Subcutaneous abdominal adipose tissue (tissue), 5 donors: ENCODE results near the gene LPIN1.
"Not testable (repeated sequence)": the region's sequence is repeated elsewhere in the genome, so short reads cannot be mapped to it uniquely, and the experiment has no call there.

Experiments used
- H3K27ac ChIP-seq: one replicate; pipeline ENCODE4 v1.7.0; 2013; ENCODE audit warnings: low read depth, mild to moderate bottlenecking, inconsistent platforms, low read length, moderate library complexity
- H3K27me3 ChIP-seq, 5 donors: one replicate each; pipeline ENCODE4 v1.7.0; 2013; ENCODE audit warnings: low read length in 5 of 5, inconsistent platforms in 1 of 5; ENCODE audit not compliant: control insufficient read depth in 5 of 5, insufficient read depth in 4 of 5
- H3K36me3 ChIP-seq, 5 donors: one replicate each; pipeline ENCODE4 v1.7.0; 2013; ENCODE audit warnings: low read length in 5 of 5; ENCODE audit not compliant: control insufficient read depth in 5 of 5, insufficient read depth in 5 of 5
- H3K4me1 ChIP-seq, 5 donors: one replicate each; pipeline ENCODE4 v1.7.0; 2013; ENCODE audit warnings: low read length in 5 of 5, mild to moderate bottlenecking in 3 of 5, moderate library complexity in 1 of 5; ENCODE audit not compliant: control insufficient read depth in 5 of 5, insufficient read depth in 5 of 5
- H3K4me3 ChIP-seq, 5 donors: one replicate each; pipeline ENCODE4 v1.7.0; 2013; ENCODE audit warnings: low read length in 5 of 5, low read depth in 1 of 5
- H3K9ac ChIP-seq, 5 donors: one replicate each; pipeline ENCODE4 v1.7.0; 2013; ENCODE audit warnings: low read length in 5 of 5, mild to moderate bottlenecking in 4 of 5, moderate library complexity in 3 of 5
- H3K9me3 ChIP-seq, 5 donors: one replicate each; pipeline ENCODE4 v1.7.0; 2013; ENCODE audit warnings: low read length in 5 of 5; ENCODE audit not compliant: control insufficient read depth in 5 of 5
- donor health status: healthy.
- donor health status: healthy.
- donor health status: healthy.
- donor health status: healthy.
- donor health status: healthy.

LPIN1 gene

GRCh38 chr2:11750422-11750821, 4.0 kb downstream of the LPIN1 start:
- H3K9ac ChIP-seq = no peak overlapping the region
- H3K4me1 ChIP-seq = peaks cover 7 to 69% (median 58%) of the 10 kb centered on the region in 5 donors
- H3K36me3 ChIP-seq = no peaks in the 10 kb centered on the region
- H3K27ac ChIP-seq = peak overlapping the region; percentile 85
- H3K4me3 ChIP-seq = no peak overlapping the region
- H3K9me3 ChIP-seq = no peaks in the 10 kb centered on the region
- no peaks in the 10 kb centered on the region for H3K27me3 ChIP-seq

GRCh38 chr2:11750917-11751316, 4.5 kb downstream of the LPIN1 start:
- no peaks in the 10 kb centered on the region for H3K27me3 ChIP-seq
- no peak overlapping the region for H3K27ac ChIP-seq
- no peak overlapping the region for H3K9ac ChIP-seq
- H3K9me3 ChIP-seq = no peaks in the 10 kb centered on the region
- no peak overlapping the region for H3K4me3 ChIP-seq
- no peaks in the 10 kb centered on the region for H3K36me3 ChIP-seq
- H3K4me1 ChIP-seq = peaks cover 7 to 64% (median 54%) of the 10 kb centered on the region in 5 donors

DNA sequence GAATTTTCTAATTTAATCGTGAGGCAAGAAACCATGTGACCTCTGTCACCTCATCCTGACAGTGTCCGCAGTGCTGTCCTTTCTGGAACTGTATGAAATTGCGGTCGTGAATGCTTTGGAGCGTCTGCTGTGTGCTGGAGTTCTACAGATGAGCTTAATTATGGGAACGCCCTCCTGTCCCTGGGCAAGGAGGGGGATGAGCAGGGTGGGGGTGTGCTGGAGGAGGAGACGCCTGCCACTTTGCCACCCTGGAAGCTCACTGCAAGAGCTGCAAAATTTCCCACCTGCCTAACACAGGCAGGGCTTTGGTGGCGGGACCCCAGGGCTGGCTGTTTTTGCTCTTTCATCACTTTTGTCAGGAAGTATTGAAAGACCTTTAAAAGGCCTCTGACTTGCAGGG, 6.5 kb downstream of the LPIN1 start:
- H3K27me3 ChIP-seq = no peaks in the 10 kb centered on the region
- no peak overlapping the region for H3K4me3 ChIP-seq
- peaks cover 4 to 49% (median 38%) of the 10 kb centered on the region in 5 donors for H3K4me1 ChIP-seq
- peak overlapping the region; percentile 48 for H3K27ac ChIP-seq
- peak overlapping the region in 1 of 5 donors; percentile 49 for H3K9ac ChIP-seq
- no peaks in the 10 kb centered on the region for H3K36me3 ChIP-seq
- no peaks in the 10 kb centered on the region for H3K9me3 ChIP-seq

DNA sequence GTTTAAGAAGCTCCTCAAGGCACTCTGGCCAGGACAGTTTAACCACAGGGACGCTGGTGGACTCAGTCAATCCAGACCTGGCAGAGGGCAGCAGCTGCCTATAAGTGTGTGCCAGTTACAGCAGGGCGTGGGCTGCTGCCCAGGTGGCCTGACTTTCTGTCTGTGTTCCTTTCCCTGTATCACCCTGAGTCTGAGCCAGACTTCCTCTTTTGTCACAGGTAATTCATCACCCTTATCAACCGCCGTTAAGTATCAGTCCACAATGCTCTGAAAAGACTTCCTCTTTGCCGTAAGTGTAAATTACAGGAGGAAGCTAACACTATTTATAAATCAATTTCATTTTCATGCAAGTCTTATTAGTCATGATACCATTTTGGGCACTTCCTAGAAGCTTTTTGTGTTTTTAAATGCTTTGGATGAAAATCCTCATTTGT, 7.0 kb downstream of the LPIN1 start:
- H3K36me3 ChIP-seq = no peaks in the 10 kb centered on the region
- no peaks in the 10 kb centered on the region for H3K27me3 ChIP-seq
- peak overlapping the region in 1 of 5 donors; percentile 53 for H3K9ac ChIP-seq
- H3K4me3 ChIP-seq = peak overlapping the region in 3 of 5 donors; percentile 32 to 38 (median 35)
- H3K27ac ChIP-seq = peak overlapping the region; percentile 48
- peaks cover 4 to 45% (median 33%) of the 10 kb centered on the region in 5 donors for H3K4me1 ChIP-seq
- H3K9me3 ChIP-seq = no peaks in the 10 kb centered on the region

DNA sequence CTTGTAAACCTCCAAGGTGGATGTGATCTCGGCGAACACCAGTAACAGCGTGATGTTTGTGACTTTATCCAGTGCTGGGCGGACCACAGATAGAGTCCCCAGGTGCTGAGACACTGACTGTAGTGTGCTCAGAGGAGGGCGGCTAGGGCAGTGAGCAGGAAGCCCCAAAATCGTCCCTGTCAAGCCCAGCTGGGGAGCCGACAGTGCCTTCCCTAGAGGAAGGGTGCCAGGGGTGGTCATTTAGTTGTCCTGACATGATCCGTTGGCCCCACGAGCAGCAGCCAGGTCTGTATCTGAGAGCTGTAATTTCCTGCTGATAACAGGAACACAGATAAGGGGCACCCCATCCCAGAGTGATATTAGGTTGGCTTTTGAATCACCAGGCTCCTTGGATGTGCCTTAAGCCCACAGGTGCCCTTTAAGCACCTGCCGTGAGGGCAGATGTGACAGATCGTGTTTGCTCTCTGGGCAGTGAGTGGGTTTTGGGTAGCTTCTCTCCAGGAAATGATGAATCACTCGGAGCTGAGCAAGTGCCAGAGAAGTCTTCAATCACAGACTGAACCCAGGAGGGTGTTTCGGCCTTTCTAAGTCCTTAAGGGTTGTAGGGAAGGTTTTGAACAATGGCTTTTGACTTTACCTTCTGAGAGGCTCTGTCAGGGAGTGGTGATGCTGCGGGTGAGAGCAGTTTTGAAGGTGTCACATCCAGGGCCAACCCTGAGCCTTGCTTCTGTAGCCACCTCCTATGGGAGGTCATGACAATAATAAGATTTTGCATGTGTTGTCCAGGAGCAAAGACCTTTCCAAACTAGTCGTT, 7.7 kb downstream of the LPIN1 start:
- Histone ChIP-seq H3K27ac (peak overlapping the region; percentile 48), H3K4me1 (peaks cover 4 to 43% (median 30%) of the 10 kb centered on the region in 5 donors), H3K4me3 (peak overlapping the region in 4 of 5 donors; percentile 25 to 38 (median 34)), H3K9ac (peak overlapping the region in 2 of 5 donors; percentile 44 to 53), H3K36me3 (no peaks in the 10 kb centered on the region), H3K27me3 (no peaks in the 10 kb centered on the region), H3K9me3 (no peaks in the 10 kb centered on the region)

DNA sequence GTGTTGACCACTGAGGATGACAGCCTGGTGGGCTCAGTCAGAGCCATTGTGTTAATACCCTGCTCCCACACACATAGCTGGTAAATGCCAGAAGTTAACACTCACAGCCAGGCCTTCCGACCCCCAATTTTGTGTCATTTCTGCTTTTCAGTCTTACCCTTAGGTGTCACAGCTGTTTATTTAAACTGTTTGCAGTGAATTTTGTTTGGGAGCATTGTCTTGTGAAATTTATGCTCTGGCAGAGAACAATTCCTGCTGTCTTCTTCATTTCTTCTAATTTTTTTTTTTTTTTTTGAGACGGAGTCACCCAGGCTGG, 8.2 kb downstream of the LPIN1 start:
- Histone ChIP-seq H3K4me3 (no peak overlapping the region), H3K9ac (no peak overlapping the region), H3K4me1 (peaks cover 4 to 37% (median 24%) of the 10 kb centered on the region in 5 donors), H3K27ac (peak overlapping the region; percentile 48), H3K36me3 (no peaks in the 10 kb centered on the region), H3K9me3 (no peaks in the 10 kb centered on the region), H3K27me3 (no peaks in the 10 kb centered on the region)

DNA sequence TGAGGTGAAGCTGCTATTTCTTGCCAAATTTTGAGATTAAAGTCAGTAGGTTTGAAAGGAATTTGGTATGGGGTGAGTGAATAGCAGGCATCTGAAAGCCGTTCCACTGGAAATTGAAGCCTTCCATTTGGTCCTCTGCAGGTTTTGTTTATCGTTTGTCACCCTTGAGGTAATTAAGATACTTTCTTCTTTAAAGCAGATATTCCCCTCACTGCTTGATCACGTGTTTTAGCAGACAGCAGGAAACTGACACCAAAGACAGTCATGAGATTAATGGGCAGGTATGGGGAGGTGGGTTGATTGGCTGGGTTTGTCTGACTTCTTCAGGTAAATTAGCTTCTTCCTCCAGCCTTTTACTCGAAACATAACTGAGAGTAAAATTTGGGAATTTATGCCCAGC, 10.7 kb downstream of the LPIN1 start:
- no peak overlapping the region for H3K27ac ChIP-seq
- H3K9me3 ChIP-seq = no peaks in the 10 kb centered on the region
- no peaks in the 10 kb centered on the region for H3K36me3 ChIP-seq
- H3K27me3 ChIP-seq = no peaks in the 10 kb centered on the region
- peaks cover 4 to 26% (median 20%) of the 10 kb centered on the region in 5 donors for H3K4me1 ChIP-seq
- no peak overlapping the region for H3K4me3 ChIP-seq
- H3K9ac ChIP-seq = no peak overlapping the region

DNA sequence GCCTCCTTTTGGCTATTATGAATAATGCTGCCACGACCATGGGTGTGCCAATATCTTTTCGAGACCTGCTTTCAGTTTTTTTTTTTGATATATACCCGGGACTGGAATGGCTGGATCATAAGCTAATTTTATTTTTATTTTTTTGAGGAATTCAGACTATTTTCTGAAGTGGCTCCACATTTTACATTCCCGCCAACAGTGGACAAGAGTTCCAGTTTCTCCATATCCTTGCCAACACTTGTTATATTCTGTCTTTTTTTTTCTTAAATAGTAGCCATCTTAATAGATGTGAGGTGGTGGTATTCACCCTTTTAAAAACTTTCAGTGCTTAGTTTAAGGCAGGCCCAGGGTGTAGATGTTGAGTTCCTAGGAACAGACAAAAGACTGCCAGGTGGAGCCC, 11.8 kb downstream of the LPIN1 start:
- H3K4me1 ChIP-seq = peaks cover 4 to 21% (median 19%) of the 10 kb centered on the region in 5 donors
- no peak overlapping the region for H3K4me3 ChIP-seq
- no peak overlapping the region for H3K27ac ChIP-seq
- peaks cover 0 to 3% (median 0%) of the 10 kb centered on the region in 5 donors for H3K36me3 ChIP-seq
- H3K9me3 ChIP-seq = no peaks in the 10 kb centered on the region
- H3K9ac ChIP-seq = no peak overlapping the region
- no peaks in the 10 kb centered on the region for H3K27me3 ChIP-seq

DNA sequence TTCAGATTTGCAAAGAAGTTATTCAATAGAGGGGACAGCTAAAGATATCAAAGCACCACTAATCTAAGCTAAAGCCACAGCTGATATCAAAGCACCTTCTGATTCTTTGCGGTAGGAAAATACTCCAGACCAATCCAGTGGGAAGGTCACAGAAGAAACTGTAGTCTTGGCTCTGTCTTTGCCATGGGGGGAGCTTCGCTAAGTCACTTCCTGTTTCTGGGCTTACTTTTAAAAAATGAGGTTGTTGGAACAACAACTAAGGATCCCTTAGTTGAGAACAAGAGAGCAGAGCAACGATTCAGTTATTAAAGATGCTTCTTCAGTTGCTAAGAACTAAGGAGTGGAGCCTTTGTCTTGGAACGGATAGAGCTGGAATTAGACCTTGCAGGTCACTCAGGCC, 12.2 kb downstream of the LPIN1 start:
- no peaks in the 10 kb centered on the region for H3K9me3 ChIP-seq
- no peak overlapping the region for H3K4me3 ChIP-seq
- H3K4me1 ChIP-seq = peaks cover 4 to 17% (median 15%) of the 10 kb centered on the region in 5 donors
- H3K27me3 ChIP-seq = no peaks in the 10 kb centered on the region
- H3K9ac ChIP-seq = no peak overlapping the region
- peaks cover 0 to 5% (median 3%) of the 10 kb centered on the region in 5 donors for H3K36me3 ChIP-seq
- H3K27ac ChIP-seq = no peak overlapping the region

DNA sequence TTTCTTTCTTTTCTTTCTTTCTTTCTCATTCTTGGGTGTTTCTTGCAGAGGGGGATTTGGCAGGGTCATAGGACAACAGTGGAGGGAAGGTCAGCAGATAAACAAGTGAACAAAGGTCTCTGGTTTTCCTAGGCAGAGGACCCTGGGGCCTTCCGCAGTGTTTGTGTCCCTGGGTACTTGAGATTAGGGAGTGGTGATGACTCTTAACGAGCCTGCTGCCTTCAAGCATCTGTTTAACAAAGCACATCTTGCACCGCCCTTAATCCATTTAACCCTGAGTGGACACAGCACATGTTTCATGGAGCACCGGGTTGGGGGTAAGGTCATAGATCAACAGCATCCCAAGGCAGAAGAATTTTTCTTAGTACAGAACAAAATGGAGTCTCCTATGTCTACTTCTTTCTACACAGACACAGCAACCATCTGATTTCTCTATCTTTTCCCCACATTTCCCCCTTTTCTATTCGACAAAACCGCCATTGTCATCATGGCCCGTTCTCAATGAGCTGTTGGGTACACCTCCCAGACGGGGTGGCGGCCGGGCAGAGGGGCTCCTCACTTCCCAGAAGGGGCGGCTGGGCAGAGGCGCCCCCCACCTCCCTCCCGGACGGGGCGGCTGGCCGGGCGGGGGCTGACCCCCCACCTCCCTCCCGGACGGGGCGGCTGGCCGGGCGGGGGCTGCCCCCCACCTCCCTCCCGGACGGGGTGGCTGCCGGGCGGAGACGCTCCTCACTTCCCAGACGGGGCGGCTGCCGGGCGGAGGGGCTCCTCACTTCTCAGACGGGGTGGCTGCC, 12.9 kb downstream of the LPIN1 start:
- H3K9ac ChIP-seq, H3K27me3 ChIP-seq, H3K9me3 ChIP-seq, H3K36me3 ChIP-seq, H3K27ac ChIP-seq, H3K4me3 ChIP-seq: not testable (repeated sequence)
- peaks cover 3 to 14% (median 10%) of the 10 kb centered on the region in 5 donors for H3K4me1 ChIP-seq
